Fibroblast of lung (primary cell): Measurements from ENCODE around the gene WDR48. TPM values are rescaled to one million over a fixed set of nuclear protein-coding genes. Genes with fewer than 3 reads are reported as not detected.

Source experiments
- DNase-seq, 2 donors: peaks; one replicate each; pipeline versions ENCODE4 v3.0.0 to v3.0.0-alpha.2; 2010; ENCODE audit warnings: low read depth in 2 of 2
- H2AFZ ChIP-seq: 2 replicates; pipeline ENCODE4 v1.5.1; 2012; ENCODE audit warnings: low read length, control low read depth, inconsistent platforms
- H3K27ac ChIP-seq: 2 replicates; pipeline ENCODE4 v1.5.1; 2011; ENCODE audit warnings: low read length, control low read depth; ENCODE audit not compliant: insufficient read depth
- H3K27me3 ChIP-seq: 2 replicates; pipeline ENCODE4 v1.5.1; 2011; ENCODE audit warnings: mild to moderate bottlenecking, low read length; ENCODE audit not compliant: control insufficient read depth, insufficient read depth
- H3K36me3 ChIP-seq: 2 replicates; pipeline ENCODE4 v1.5.1; 2011; ENCODE audit warnings: low read length; ENCODE audit not compliant: control insufficient read depth, insufficient read depth
- H3K4me1 ChIP-seq: 2 replicates; pipeline ENCODE4 v1.5.1; 2011; ENCODE audit warnings: low read length; ENCODE audit not compliant: control insufficient read depth, insufficient read depth; ENCODE audit errors: extremely low read depth
- H3K4me2 ChIP-seq: 2 replicates; pipeline ENCODE4 v1.5.1; 2011; ENCODE audit warnings: low read length, control low read depth; ENCODE audit not compliant: insufficient read depth; ENCODE audit errors: extremely low read depth
- H3K4me3 ChIP-seq, 4 experiments: fragments of 200-600 bp in 1 of 4; sonication (generic) in 1 of 4; replicated peaks in 1 of 4; 2 replicates each; pipeline ENCODE4 v1.5.1; 2011 to 2016; ENCODE audit warnings: low read length in 4 of 4, low read depth in 3 of 4, mild to moderate bottlenecking in 3 of 4, control low read depth in 2 of 4, inconsistent platforms in 1 of 4, mixed read lengths in 1 of 4; ENCODE audit not compliant: insufficient read depth in 1 of 4; ENCODE audit errors: control extremely low read depth in 1 of 4
- H3K79me2 ChIP-seq: 2 replicates; pipeline ENCODE4 v1.5.1; 2012; ENCODE audit warnings: mild to moderate bottlenecking, low read length, inconsistent platforms; ENCODE audit not compliant: control insufficient read depth, insufficient read depth
- H3K9ac ChIP-seq: 2 replicates; pipeline ENCODE4 v1.5.1; 2011; ENCODE audit warnings: mild to moderate bottlenecking, low read length, control low read depth; ENCODE audit not compliant: insufficient read depth
- H3K9me3 ChIP-seq: 2 replicates; pipeline ENCODE4 v1.5.1; 2012; ENCODE audit warnings: low read depth, low read length; ENCODE audit not compliant: control insufficient read depth, insufficient read depth
- H4K20me1 ChIP-seq: 2 replicates; pipeline ENCODE4 v1.5.1; 2011; ENCODE audit warnings: low read length; ENCODE audit not compliant: control insufficient read depth, insufficient read depth; ENCODE audit errors: extremely low read depth
- EZH2 ChIP-seq: IDR thresholded peaks from 2 replicates; pipeline ENCODE4 v1.5.1; 2012; ENCODE audit warnings: low read length, control low read depth, mild to moderate bottlenecking; ENCODE audit errors: missing control alignments
- polyA plus RNA-seq, 2 donors: library from polyadenylated mRNA; depleted of rRNA in 1 of 2; stranded (reverse) in 1 of 2; unstranded in 1 of 2; fragments of >200 nt; gene quantifications; 2 replicates each; pipeline ENCODE4 v1.2.1, GENCODE V29; 2011 to 2012; ENCODE audit warnings: missing spikeins in 1 of 2
- total RNA-seq: library from RNA; depleted of rRNA; stranded (reverse); fragments of >200 nt; gene quantifications from 2 replicates; pipeline ENCODE4 v1.2.1, GENCODE V29; 2014
- TF ChIP-seq, protein P1 (sequence below), 2 donors: IDR thresholded peaks in 1 of 2; conservative IDR thresholded peaks in 1 of 2; 1 replicate in 1 of 2; 2 replicates in 1 of 2; pipeline ENCODE4 v1.5.1; 2011 to 2012; ENCODE audit warnings: low read length in 2 of 2, control low read depth in 1 of 2, inconsistent platforms in 1 of 2, low read depth in 1 of 2, mild to moderate bottlenecking in 1 of 2

Gene WDR48
- total and polyA plus RNA-seq, 2 donors (not counting 1 experiment from before 2014, with no cell fraction given) = 35.1 to 44.9 TPM

- H3K9ac ChIP-seq = no peak overlapping the region
- TF ChIP-seq, protein P1, sequence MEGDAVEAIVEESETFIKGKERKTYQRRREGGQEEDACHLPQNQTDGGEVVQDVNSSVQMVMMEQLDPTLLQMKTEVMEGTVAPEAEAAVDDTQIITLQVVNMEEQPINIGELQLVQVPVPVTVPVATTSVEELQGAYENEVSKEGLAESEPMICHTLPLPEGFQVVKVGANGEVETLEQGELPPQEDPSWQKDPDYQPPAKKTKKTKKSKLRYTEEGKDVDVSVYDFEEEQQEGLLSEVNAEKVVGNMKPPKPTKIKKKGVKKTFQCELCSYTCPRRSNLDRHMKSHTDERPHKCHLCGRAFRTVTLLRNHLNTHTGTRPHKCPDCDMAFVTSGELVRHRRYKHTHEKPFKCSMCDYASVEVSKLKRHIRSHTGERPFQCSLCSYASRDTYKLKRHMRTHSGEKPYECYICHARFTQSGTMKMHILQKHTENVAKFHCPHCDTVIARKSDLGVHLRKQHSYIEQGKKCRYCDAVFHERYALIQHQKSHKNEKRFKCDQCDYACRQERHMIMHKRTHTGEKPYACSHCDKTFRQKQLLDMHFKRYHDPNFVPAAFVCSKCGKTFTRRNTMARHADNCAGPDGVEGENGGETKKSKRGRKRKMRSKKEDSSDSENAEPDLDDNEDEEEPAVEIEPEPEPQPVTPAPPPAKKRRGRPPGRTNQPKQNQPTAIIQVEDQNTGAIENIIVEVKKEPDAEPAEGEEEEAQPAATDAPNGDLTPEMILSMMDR (conservative IDR thresholded peaks at IDR 0.05 in 1 of 2, IDR thresholded peaks at IDR 0.05 in 1 of 2; ENCODE audit: low read depth in 1 of 2, low read length in 2 of 2) = peak; percentile 63 to 85
- no peak for TF ChIP-seq EZH2
- no peak overlapping the region for H3K27ac ChIP-seq
- no peaks in the 10 kb centered on the region for H3K79me2 ChIP-seq
- no peaks in the 10 kb centered on the region for H3K27me3 ChIP-seq
- H3K4me3 ChIP-seq = no peak overlapping the region
- H3K9me3 ChIP-seq = no peaks in the 10 kb centered on the region
- H4K20me1 ChIP-seq = no peaks in the 10 kb centered on the region
- DNase-seq = peak; percentile 50 to 77
- H3K4me1 ChIP-seq = peaks cover 6% of the 10 kb centered on the region
- H3K4me2 ChIP-seq = no peak overlapping the region
- no peaks in the 10 kb centered on the region for H3K36me3 ChIP-seq
- no peak overlapping the region for H2AFZ ChIP-seq
Observed at GRCh38 chr3:39126532-39127071, 74.8 kb downstream of the WDR48 start.

GRCh38 chr3:39127269-39127907 lies 75.6 kb downstream of the WDR48 start:
- no peaks in the 10 kb centered on the region for H3K27me3 ChIP-seq
- no peak overlapping the region for H3K4me3 ChIP-seq
- no peak overlapping the region for H3K27ac ChIP-seq
- peaks cover 6% of the 10 kb centered on the region for H3K4me1 ChIP-seq
- no peak overlapping the region for H3K9ac ChIP-seq
- no peak overlapping the region for H3K4me2 ChIP-seq
- no peak for DNase-seq
- no peaks in the 10 kb centered on the region for H3K36me3 ChIP-seq
- H2AFZ ChIP-seq = no peak overlapping the region
- no peaks in the 10 kb centered on the region for H3K9me3 ChIP-seq
- TF ChIP-seq, protein P1 (conservative IDR thresholded peaks at IDR 0.05 in 1 of 2, IDR thresholded peaks at IDR 0.05 in 1 of 2; ENCODE audit: low read depth in 1 of 2, low read length in 2 of 2) = no peak
- TF ChIP-seq EZH2 = no peak
- no peaks in the 10 kb centered on the region for H4K20me1 ChIP-seq
- H3K79me2 ChIP-seq = no peaks in the 10 kb centered on the region

DNA sequence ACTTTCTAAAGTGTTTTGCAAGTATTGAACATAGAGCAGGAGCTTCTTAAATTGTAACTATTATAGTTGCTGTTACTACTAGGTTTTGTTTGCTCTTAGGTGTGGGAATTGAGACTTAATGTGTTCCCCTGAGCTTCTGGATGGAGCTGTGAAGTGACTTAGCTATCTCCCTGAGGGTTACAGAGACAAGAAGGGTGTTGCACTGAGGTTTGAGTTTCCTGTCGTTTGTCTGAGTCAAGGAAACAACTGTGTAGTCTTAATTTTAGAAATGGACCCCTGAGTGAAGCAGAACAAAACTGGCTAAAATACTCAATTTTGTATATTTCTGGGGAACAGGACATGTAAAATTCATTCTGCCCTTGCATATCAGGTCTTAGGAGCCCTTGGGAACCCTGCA lies 76.1 kb downstream of the WDR48 start:
- DNase-seq = no peak
- no peak overlapping the region for H3K9ac ChIP-seq
- no peaks in the 10 kb centered on the region for H3K79me2 ChIP-seq
- H3K27ac ChIP-seq = no peak overlapping the region
- H2AFZ ChIP-seq = no peak overlapping the region
- no peaks in the 10 kb centered on the region for H3K27me3 ChIP-seq
- H4K20me1 ChIP-seq = no peaks in the 10 kb centered on the region
- no peaks in the 10 kb centered on the region for H3K9me3 ChIP-seq
- TF ChIP-seq, protein P1 (conservative IDR thresholded peaks at IDR 0.05 in 1 of 2, IDR thresholded peaks at IDR 0.05 in 1 of 2; ENCODE audit: low read depth in 1 of 2, low read length in 2 of 2) = no peak
- TF ChIP-seq EZH2 = no peak
- H3K4me3 ChIP-seq = no peak overlapping the region
- H3K36me3 ChIP-seq = no peaks in the 10 kb centered on the region
- peaks cover 6% of the 10 kb centered on the region for H3K4me1 ChIP-seq
- no peak overlapping the region for H3K4me2 ChIP-seq
